Left lung (tissue), 10 donors: ENCODE data around the gene NCR3LG1. TPM values are rescaled to one million over a fixed set of nuclear protein-coding genes. Genes with fewer than 3 reads are reported as not detected.

ENCODE experiments used
- ATAC-seq: fragments of 200-7000 bp; cut with Tn5 transposase; one replicate; pipeline ENCODE4 v1.9.1; 2020; ENCODE audit warnings: moderate library complexity
- DNase-seq, 4 donors: peaks; one replicate each; pipeline ENCODE4 v3.0.0-alpha.2; 2013 to 2020
- H3K27ac ChIP-seq, 2 donors: fragments of 200-600 bp; sonication (generic) in 1 of 2; one replicate each; pipeline versions ENCODE4 v1.5.0 to v1.8.0; 2020 to 2021
- H3K27me3 ChIP-seq, 2 donors: fragments of 200-600 bp; sonication (generic) in 1 of 2; one replicate each; pipeline versions ENCODE4 v1.5.0 to v1.8.0; 2020 to 2021
- H3K36me3 ChIP-seq, 2 donors: fragments of 200-600 bp; sonication (generic) in 1 of 2; one replicate each; pipeline versions ENCODE4 v1.5.0 to v1.8.0; 2020 to 2021
- H3K4me1 ChIP-seq, 2 donors: fragments of 200-600 bp; one replicate each; pipeline ENCODE4 v1.8.0; 2021
- H3K4me3 ChIP-seq, 2 donors: fragments of 200-600 bp; sonication (generic) in 1 of 2; one replicate each; pipeline versions ENCODE4 v1.5.0 to v1.8.0; 2020 to 2021; ENCODE audit warnings: mild to moderate bottlenecking in 1 of 2
- H3K9me3 ChIP-seq, 2 donors: fragments of 200-600 bp; sonication (generic) in 1 of 2; one replicate each; pipeline versions ENCODE4 v1.5.0 to v1.8.0; 2020 to 2021
- intact Hi-C, 2 donors: fragments of 100-400 bp; cut with DNase I; formaldehyde crosslinking; loops; one replicate each; pipeline versions ENCODE4 v1.11.2 to v1.14.2; 2022
- polyA plus RNA-seq, 6 donors: library from polyadenylated mRNA; unstranded; fragments of 120-200 nt; gene quantifications; one replicate each; pipeline ENCODE4 v1.2.1, GENCODE V29; 2013; ENCODE audit not compliant: insufficient read length in 6 of 6
- total RNA-seq, 2 donors: library from RNA; stranded (reverse); fragmentation: NEBNext Ultra II Directional; extraction: Animal tissue kit (Norgen Biotek cat#: 25700); gene quantifications; one replicate each; pipeline ENCODE4 v1.2.1, GENCODE V29; 2021
- TF ChIP-seq, protein P1 (sequence below), 2 donors: fragments of 200-600 bp; sonication (generic) in 1 of 2; IDR thresholded peaks; one replicate each; pipeline versions ENCODE4 v1.5.0 to v1.8.0; 2021; ENCODE audit warnings: antibody characterized with exemption in 2 of 2
- donor health status: DM: no; HTN: yes; CAD: no.
- donor health status: DM: no; HTN: no; CAD: no.

Gene NCR3LG1
- total and polyA plus RNA-seq, 8 donors: 0.63 to 9.8 (median 0.85) TPM

- no peaks in the 10 kb centered on the region for H3K9me3 ChIP-seq
- H3K36me3 ChIP-seq: no peaks in the 10 kb centered on the region
- H3K27me3 ChIP-seq: no peaks in the 10 kb centered on the region
- no peak overlapping the region for H3K4me3 ChIP-seq
- ATAC-seq (peak; percentile 80), DNase-seq (no peak)
- H3K4me1 ChIP-seq: peaks cover 16 to 18% of the 10 kb centered on the region in 2 donors
- TF ChIP-seq, protein P1, sequence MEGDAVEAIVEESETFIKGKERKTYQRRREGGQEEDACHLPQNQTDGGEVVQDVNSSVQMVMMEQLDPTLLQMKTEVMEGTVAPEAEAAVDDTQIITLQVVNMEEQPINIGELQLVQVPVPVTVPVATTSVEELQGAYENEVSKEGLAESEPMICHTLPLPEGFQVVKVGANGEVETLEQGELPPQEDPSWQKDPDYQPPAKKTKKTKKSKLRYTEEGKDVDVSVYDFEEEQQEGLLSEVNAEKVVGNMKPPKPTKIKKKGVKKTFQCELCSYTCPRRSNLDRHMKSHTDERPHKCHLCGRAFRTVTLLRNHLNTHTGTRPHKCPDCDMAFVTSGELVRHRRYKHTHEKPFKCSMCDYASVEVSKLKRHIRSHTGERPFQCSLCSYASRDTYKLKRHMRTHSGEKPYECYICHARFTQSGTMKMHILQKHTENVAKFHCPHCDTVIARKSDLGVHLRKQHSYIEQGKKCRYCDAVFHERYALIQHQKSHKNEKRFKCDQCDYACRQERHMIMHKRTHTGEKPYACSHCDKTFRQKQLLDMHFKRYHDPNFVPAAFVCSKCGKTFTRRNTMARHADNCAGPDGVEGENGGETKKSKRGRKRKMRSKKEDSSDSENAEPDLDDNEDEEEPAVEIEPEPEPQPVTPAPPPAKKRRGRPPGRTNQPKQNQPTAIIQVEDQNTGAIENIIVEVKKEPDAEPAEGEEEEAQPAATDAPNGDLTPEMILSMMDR (IDR thresholded peaks at IDR 0.05): no peak
- intact Hi-C loops: no loop called here
- peak overlapping the region; percentile 67 to 72 for H3K27ac ChIP-seq
Observed at GRCh38 chr11:17406082-17406817, 54.6 kb downstream of the NCR3LG1 start.

DNA sequence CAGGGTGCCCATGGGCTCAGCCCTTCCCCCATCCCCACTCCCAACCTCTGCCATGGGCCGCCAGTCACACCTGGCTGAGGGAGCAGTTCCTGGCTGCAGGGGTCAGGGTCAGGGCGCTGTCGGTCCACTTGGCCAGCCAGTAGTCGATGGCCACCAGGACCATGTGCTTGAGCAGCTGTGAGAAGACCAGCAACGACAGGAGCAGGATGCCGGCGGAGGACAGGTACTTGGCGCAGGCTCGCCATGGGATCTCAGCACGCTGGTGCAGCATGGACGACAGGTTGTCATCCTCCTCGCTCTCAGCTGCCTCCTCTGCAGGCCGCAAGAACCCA, 55.2 kb downstream of the NCR3LG1 start:
- intact Hi-C loops: no loop called here
- Histone ChIP-seq H3K36me3 (no peaks in the 10 kb centered on the region), H3K9me3 (no peaks in the 10 kb centered on the region), H3K4me1 (peaks cover 16 to 18% of the 10 kb centered on the region in 2 donors), H3K27ac (no peak overlapping the region), H3K27me3 (no peaks in the 10 kb centered on the region), H3K4me3 (no peak overlapping the region)
- ATAC-seq (no peak), DNase-seq (no peak)
- TF ChIP-seq, protein P1 (IDR thresholded peaks at IDR 0.05): no peak

DNA sequence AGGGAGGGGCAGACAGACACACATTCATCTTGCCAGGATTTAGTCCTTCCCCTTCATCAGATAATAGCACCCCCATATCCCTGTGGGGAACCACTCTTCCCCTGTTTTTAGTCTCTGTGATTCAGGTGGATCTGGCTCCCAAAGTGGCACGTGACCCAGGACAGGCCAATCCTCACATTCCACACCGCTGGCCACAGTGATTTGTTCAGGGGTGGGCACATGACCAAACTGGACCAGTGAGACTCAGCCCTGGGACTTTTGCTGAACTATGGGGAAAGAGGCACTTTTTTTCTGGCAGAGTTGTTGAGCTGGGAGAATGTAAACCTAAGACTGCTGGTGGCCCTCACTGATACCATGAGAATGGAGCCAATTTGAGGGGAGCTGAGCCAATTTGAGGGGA, 56.0 kb downstream of the NCR3LG1 start:
- Histone ChIP-seq H3K27me3 (no peaks in the 10 kb centered on the region), H3K9me3 (no peaks in the 10 kb centered on the region), H3K4me1 (peaks cover 16 to 18% of the 10 kb centered on the region in 2 donors), H3K4me3 (no peak overlapping the region), H3K27ac (no peak overlapping the region), H3K36me3 (no peaks in the 10 kb centered on the region)
- intact Hi-C loops: no loop called here
- TF ChIP-seq, protein P1 (IDR thresholded peaks at IDR 0.05): no peak
- no peak for ATAC-seq
- DNase-seq: no peak

DNA sequence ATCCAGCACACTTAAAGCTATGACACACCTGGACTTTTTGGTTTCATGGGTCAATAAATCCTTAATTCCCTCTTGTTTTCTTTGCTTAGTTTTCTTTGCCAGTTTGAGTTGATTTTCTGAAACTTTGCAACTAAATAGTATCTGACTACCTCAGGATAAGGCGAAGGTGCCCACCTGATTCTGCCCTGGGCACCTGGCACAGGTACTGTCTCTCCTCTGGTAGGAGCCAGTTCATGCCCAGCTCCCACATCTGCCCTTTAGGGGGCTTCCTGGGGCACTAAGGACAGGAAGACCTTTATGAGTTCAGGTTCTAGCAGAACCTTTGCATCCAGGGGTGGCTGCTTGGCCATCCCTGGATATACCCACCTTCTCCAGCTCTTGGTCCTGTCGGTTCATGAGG, 56.4 kb downstream of the NCR3LG1 start:
- H3K36me3 ChIP-seq: no peaks in the 10 kb centered on the region
- H3K27me3 ChIP-seq: no peaks in the 10 kb centered on the region
- H3K27ac ChIP-seq: no peak overlapping the region
- H3K4me1 ChIP-seq: peaks cover 17 to 18% of the 10 kb centered on the region in 2 donors
- H3K9me3 ChIP-seq: no peaks in the 10 kb centered on the region
- H3K4me3 ChIP-seq: no peak overlapping the region
- no peak for ATAC-seq
- DNase-seq: no peak
- intact Hi-C loops: no loop called here
- TF ChIP-seq, protein P1 (IDR thresholded peaks at IDR 0.05): no peak

DNA sequence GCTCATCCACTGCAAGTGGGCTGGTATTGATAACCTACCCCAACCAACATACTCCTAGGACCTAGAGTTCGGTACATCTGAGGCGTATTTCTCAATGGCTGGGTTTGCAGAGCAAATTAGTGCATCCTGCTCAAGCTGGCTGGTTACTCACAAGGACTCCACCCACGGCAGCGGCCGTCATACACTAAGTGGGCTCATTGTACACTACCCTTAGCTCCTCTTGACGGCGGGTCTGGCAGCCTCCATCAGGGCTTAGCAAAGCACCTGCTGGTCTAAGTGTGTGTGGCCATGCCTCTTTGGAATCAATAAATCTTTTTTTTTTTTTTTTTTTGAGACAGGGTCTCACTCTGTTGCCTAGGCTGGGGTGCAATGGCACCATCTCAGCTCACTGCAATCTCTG, 57.0 kb downstream of the NCR3LG1 start:
- H3K27me3 ChIP-seq: no peaks in the 10 kb centered on the region

More for the DNA sequence above, 57.0 kb downstream of the NCR3LG1 start:
- ATAC-seq: no peak
- Histone ChIP-seq H3K36me3 (no peaks in the 10 kb centered on the region), H3K27ac (no peak overlapping the region), H3K4me1 (peaks cover 18 to 20% of the 10 kb centered on the region in 2 donors), H3K4me3 (no peak overlapping the region), H3K9me3 (no peaks in the 10 kb centered on the region)
- intact Hi-C loops: no loop called here
- TF ChIP-seq, protein P1 (IDR thresholded peaks at IDR 0.05): no peak
- no peak for DNase-seq
